ENCODE measurements around the gene SDF2.
"Not testable (repeated sequence)": the region's sequence is repeated elsewhere in the genome, so short reads cannot be mapped to it uniquely, and the experiment has no call there.

The SDF2 gene

DNA sequence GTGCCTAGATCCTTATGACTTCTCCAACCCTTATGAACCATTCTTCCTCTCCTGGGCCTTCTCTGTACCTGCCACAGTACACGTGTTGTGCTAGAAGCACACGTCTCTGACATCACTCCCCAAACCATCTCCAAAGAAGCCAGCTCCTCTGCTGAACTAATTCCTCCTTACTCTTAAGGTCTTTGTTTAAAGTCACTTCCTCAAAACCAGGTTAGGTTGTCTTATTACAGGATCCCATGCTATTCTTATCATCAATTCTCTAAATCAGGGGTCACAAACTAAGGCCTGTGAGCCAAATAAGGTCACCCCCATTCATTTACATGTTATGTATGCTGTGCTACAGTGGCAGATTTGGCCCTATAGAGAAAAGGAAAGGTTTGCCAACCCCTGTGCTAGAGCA lies 4.3 kb upstream of the SDF2 start:
- no peak overlapping the region for H2AFZ ChIP-seq (ENCODE audit: low read length)
- H3K9me3 ChIP-seq (replicated peaks; ENCODE audit: insufficient read depth, low read length) = no peaks in the 10 kb centered on the region
- H3K4me3 ChIP-seq (ENCODE audit: low read length) = no peak overlapping the region
- H3K9me2 ChIP-seq (replicated peaks; ENCODE audit: insufficient read depth, low read length) = no peaks in the 10 kb centered on the region
- no peak overlapping the region for H3K27ac ChIP-seq (ENCODE audit: low read length)
- peaks cover 91% of the 10 kb centered on the region for H3K79me2 ChIP-seq (ENCODE audit: low read length)
- peaks cover 4% of the 10 kb centered on the region; the same call in 1 of the 2 replicates for H3F3A ChIP-seq (ENCODE audit: insufficient read depth, low read length)
- no peaks in the 10 kb centered on the region for H4K20me1 ChIP-seq (ENCODE audit: insufficient read depth, low read length)
- H3K36me3 ChIP-seq (replicated peaks; ENCODE audit: insufficient read depth, low read length) = peaks cover 5% of the 10 kb centered on the region; the same call in 1 of the 2 replicates
- TF ChIP-seq EZH2 (optimal IDR thresholded peaks at IDR 0.05; ENCODE audit: low read depth, low read length) = no peak
- TF ChIP-seq, protein P1, sequence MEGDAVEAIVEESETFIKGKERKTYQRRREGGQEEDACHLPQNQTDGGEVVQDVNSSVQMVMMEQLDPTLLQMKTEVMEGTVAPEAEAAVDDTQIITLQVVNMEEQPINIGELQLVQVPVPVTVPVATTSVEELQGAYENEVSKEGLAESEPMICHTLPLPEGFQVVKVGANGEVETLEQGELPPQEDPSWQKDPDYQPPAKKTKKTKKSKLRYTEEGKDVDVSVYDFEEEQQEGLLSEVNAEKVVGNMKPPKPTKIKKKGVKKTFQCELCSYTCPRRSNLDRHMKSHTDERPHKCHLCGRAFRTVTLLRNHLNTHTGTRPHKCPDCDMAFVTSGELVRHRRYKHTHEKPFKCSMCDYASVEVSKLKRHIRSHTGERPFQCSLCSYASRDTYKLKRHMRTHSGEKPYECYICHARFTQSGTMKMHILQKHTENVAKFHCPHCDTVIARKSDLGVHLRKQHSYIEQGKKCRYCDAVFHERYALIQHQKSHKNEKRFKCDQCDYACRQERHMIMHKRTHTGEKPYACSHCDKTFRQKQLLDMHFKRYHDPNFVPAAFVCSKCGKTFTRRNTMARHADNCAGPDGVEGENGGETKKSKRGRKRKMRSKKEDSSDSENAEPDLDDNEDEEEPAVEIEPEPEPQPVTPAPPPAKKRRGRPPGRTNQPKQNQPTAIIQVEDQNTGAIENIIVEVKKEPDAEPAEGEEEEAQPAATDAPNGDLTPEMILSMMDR (IDR thresholded peaks at IDR 0.05; ENCODE audit: low read length) = no peak
- TF ChIP-seq EZH2phosphoT487 (IDR thresholded peaks at IDR 0.05; ENCODE audit: low read length) = no peak
- H3K9ac ChIP-seq (ENCODE audit: low read length) = no peak overlapping the region
- DNase-seq = no peak
- H3K4me2 ChIP-seq (ENCODE audit: low read depth, low read length) = no peak overlapping the region
- no peaks in the 10 kb centered on the region for H3K27me3 ChIP-seq (replicated peaks; ENCODE audit: insufficient read depth, low read length)
- H3K4me1 ChIP-seq (ENCODE audit: low read length) = peaks cover 8% of the 10 kb centered on the region

DNA sequence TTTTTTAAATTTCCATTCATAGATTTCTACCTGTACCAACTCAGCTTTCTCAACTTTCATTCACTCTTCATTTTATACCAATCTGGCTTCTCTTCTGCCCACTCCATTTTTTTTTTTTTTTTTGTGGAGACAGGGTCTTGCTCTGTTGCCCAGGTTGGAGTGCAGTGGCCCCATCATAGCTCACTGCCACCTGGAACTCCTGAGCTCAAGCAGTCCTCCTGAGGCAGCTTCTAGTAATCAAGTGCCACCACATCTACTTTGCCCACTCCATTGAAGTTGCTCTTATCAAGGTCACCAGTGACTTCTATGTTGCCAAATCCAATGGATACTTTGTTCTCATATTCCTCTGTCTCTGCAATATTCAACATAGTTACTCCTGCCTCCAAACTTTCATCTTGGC lies 2.0 kb upstream of the SDF2 start:
- Histone ChIP-seq H3K27me3 (replicated peaks; ENCODE audit: insufficient read depth, low read length) (no peaks in the 10 kb centered on the region), H3K9me2 (replicated peaks; ENCODE audit: insufficient read depth, low read length) (no peaks in the 10 kb centered on the region), H3K4me1 (ENCODE audit: low read length) (peaks cover 11% of the 10 kb centered on the region), H3K4me2 (ENCODE audit: low read depth, low read length) (0 out of 2 replicates have a peak overlapping the region, but pooled peaks have one; percentile 76), H3K4me3 (ENCODE audit: low read length) (no peak overlapping the region), H3F3A (ENCODE audit: insufficient read depth, low read length) (peaks cover 4% of the 10 kb centered on the region; the same call in 1 of the 2 replicates), H2AFZ (ENCODE audit: low read length) (no peak overlapping the region), H3K36me3 (replicated peaks; ENCODE audit: insufficient read depth, low read length) (no peaks in the 10 kb centered on the region), H3K9ac (ENCODE audit: low read length) (no peak overlapping the region), H4K20me1 (ENCODE audit: insufficient read depth, low read length) (no peaks in the 10 kb centered on the region), H3K27ac (ENCODE audit: low read length) (no peak overlapping the region), H3K9me3 (replicated peaks; ENCODE audit: insufficient read depth, low read length) (no peaks in the 10 kb centered on the region), H3K79me2 (ENCODE audit: low read length) (peaks cover 89% of the 10 kb centered on the region)
- TF ChIP-seq EZH2phosphoT487 (IDR thresholded peaks at IDR 0.05; ENCODE audit: low read length) (no peak), EZH2 (optimal IDR thresholded peaks at IDR 0.05; ENCODE audit: low read depth, low read length) (no peak)
- TF ChIP-seq, protein P1 (IDR thresholded peaks at IDR 0.05; ENCODE audit: low read length) = no peak
- DNase-seq = no peak

DNA sequence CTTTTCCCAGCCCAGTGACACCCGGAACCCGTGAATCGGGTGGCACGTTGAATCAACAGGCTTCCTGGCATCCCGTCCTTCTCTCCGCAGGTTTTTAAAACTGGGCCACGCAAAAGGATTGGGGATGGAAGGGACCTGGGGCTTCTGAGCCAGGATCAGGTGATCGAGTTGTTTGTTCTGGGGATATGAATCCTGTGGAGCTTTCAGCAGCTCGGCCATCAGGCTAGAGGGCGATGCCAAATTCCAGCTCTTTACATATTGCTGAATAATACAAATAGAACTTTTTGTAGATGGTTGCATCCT lies 772 bp upstream of the SDF2 start:
- Histone ChIP-seq H3K79me2 (ENCODE audit: low read length) (peaks cover 81% of the 10 kb centered on the region), H3K9ac (ENCODE audit: low read length) (peak overlapping the region; percentile 96), H4K20me1 (ENCODE audit: insufficient read depth, low read length) (no peaks in the 10 kb centered on the region), H3K4me2 (ENCODE audit: low read depth, low read length) (peak overlapping the region; percentile 76), H3K27me3 (replicated peaks; ENCODE audit: insufficient read depth, low read length) (no peaks in the 10 kb centered on the region), H3K36me3 (replicated peaks; ENCODE audit: insufficient read depth, low read length) (peaks cover 2% of the 10 kb centered on the region; the same call in 1 of the 2 replicates), H3F3A (ENCODE audit: insufficient read depth, low read length) (peaks cover 4% of the 10 kb centered on the region; the same call in 1 of the 2 replicates), H3K9me3 (replicated peaks; ENCODE audit: insufficient read depth, low read length) (no peaks in the 10 kb centered on the region), H3K4me1 (ENCODE audit: low read length) (peaks cover 11% of the 10 kb centered on the region), H2AFZ (ENCODE audit: low read length) (peak overlapping the region; percentile 94), H3K27ac (ENCODE audit: low read length) (peak overlapping the region; percentile 97), H3K4me3 (ENCODE audit: low read length) (peak overlapping the region; percentile 87), H3K9me2 (replicated peaks; ENCODE audit: insufficient read depth, low read length) (no peaks in the 10 kb centered on the region)
- no peak for DNase-seq
- TF ChIP-seq EZH2phosphoT487 (IDR thresholded peaks at IDR 0.05; ENCODE audit: low read length) (no peak), EZH2 (optimal IDR thresholded peaks at IDR 0.05; ENCODE audit: low read depth, low read length) (no peak)
- TF ChIP-seq, protein P1 (IDR thresholded peaks at IDR 0.05; ENCODE audit: low read length) = no peak

DNA sequence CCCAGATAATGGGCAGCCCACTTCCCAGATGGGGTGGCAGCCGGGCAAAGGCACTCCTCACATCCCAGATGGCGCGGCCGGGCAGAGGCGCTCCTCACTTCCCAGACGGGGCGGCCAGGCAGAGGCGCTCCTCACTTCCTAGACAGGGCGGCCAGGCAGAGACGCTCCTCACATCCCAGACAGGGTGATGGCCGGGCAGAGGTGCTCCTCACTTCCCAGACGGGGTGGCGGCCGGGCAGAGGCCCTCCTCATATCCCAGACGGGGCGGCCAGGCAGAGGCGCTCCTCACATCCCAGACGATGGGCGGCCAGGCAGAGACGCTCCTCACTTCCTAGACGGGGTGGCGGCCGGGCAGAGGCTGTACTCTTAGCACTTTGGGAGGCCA lies 2.2 kb downstream of the SDF2 start:
- not testable (repeated sequence) for H3K9me2 ChIP-seq (replicated peaks; ENCODE audit: insufficient read depth, low read length); H2AFZ ChIP-seq (ENCODE audit: low read length); H3K4me3 ChIP-seq (ENCODE audit: low read length); DNase-seq; H3K9me3 ChIP-seq (replicated peaks; ENCODE audit: insufficient read depth, low read length); H3K27ac ChIP-seq (ENCODE audit: low read length); H3K9ac ChIP-seq (ENCODE audit: low read length); H3K4me2 ChIP-seq (ENCODE audit: low read depth, low read length); H4K20me1 ChIP-seq (ENCODE audit: insufficient read depth, low read length); H3K27me3 ChIP-seq (replicated peaks; ENCODE audit: insufficient read depth, low read length); H3K36me3 ChIP-seq (replicated peaks; ENCODE audit: insufficient read depth, low read length)
- H3K4me1 ChIP-seq (ENCODE audit: low read length) = peaks cover 17% of the 10 kb centered on the region
- H3K79me2 ChIP-seq (ENCODE audit: low read length) = peaks cover 63% of the 10 kb centered on the region
- peaks cover 11% of the 10 kb centered on the region; the same call in 1 of the 2 replicates for H3F3A ChIP-seq (ENCODE audit: insufficient read depth, low read length)

DNA sequence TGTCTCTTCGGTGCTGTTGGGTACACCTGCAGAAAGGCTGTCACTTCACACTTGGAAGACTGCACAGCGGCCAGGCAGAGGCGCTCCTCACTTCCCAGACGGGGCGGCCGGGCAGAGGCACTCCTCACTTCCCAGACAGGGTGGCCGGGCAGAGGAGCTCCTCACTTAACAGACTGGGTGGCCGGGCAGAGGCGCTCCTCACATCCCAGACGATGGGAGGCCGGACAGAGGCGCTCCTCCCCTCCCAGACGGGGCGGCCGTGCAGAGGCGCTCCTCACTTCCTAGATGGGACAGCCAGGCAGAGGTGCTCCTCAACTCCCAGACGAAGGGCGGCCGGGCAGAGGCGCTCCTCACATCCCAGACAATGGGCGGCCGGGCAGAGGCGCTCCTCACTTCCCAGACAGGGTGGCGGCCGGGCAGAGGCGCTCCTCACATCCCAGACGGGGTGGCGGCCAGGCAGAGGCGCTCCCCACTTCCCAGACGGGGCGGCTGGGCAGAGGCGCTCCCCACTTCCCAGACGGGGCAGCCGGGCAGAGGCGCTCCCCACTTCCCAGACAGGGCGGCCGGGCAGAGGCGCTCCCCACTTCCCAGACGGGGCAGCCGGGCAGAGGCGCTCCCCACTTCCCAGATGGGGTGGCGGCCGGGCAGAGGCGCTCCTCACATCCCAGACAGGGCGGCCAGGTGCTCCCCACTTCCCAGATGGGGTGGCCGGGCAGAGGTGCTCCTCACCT lies 2.8 kb downstream of the SDF2 start:
- H3K9me3 ChIP-seq (replicated peaks; ENCODE audit: insufficient read depth, low read length); DNase-seq; H3K4me2 ChIP-seq (ENCODE audit: low read depth, low read length); H4K20me1 ChIP-seq (ENCODE audit: insufficient read depth, low read length); H2AFZ ChIP-seq (ENCODE audit: low read length); H3K9ac ChIP-seq (ENCODE audit: low read length); H3K4me3 ChIP-seq (ENCODE audit: low read length); H3K27ac ChIP-seq (ENCODE audit: low read length); H3K9me2 ChIP-seq (replicated peaks; ENCODE audit: insufficient read depth, low read length); H3K27me3 ChIP-seq (replicated peaks; ENCODE audit: insufficient read depth, low read length); H3K36me3 ChIP-seq (replicated peaks; ENCODE audit: insufficient read depth, low read length): not testable (repeated sequence)
- Histone ChIP-seq H3K4me1 (ENCODE audit: low read length) (peaks cover 17% of the 10 kb centered on the region), H3K79me2 (ENCODE audit: low read length) (peaks cover 58% of the 10 kb centered on the region), H3F3A (ENCODE audit: insufficient read depth, low read length) (peaks cover 11% of the 10 kb centered on the region; the same call in 1 of the 2 replicates)
